Loucy (cell line): ENCODE results near the gene ATAD3C.
A peak's percentile ranks its signal among the peaks of the same experiment; 100 is the strongest.

Source experiments
- H2AFZ ChIP-seq: fragments of 200-600 bp; sonication (generic); 2 replicates; pipeline ENCODE4 v1.6.0; 2016; ENCODE audit warnings: antibody characterized with exemption, mild to moderate bottlenecking, low read length, moderate library complexity
- H3F3A ChIP-seq: fragments of 200-600 bp; 2 replicates; pipeline ENCODE4 v1.6.0; 2016; ENCODE audit warnings: antibody characterized with exemption, low read depth, mild to moderate bottlenecking
- H3K27me3 ChIP-seq: fragments of 200-600 bp; sonication (generic); 2 replicates; pipeline ENCODE4 v1.6.1; 2014; ENCODE audit warnings: low read length, mild to moderate bottlenecking; ENCODE audit not compliant: insufficient read depth, poor library complexity, severe bottlenecking
- H3K36me3 ChIP-seq: fragments of 200-600 bp; sonication (generic); 2 replicates; pipeline ENCODE4 v1.6.1; 2016; ENCODE audit warnings: low read length; ENCODE audit not compliant: insufficient read depth
- H3K4me1 ChIP-seq: fragments of 200-600 bp; sonication (generic); 2 replicates; pipeline ENCODE4 v1.5.1; 2014; ENCODE audit warnings: low read length, mild to moderate bottlenecking; ENCODE audit not compliant: insufficient read depth, poor library complexity, severe bottlenecking
- H3K4me2 ChIP-seq: fragments of 200-600 bp; sonication (generic); 2 replicates; pipeline ENCODE4 v1.6.0; 2014; ENCODE audit warnings: antibody characterized with exemption, low read length, low read depth, mild to moderate bottlenecking; ENCODE audit not compliant: poor library complexity, severe bottlenecking
- H3K4me3 ChIP-seq: fragments of 200-600 bp; sonication (generic); 2 replicates; pipeline ENCODE4 v1.5.1; 2014; ENCODE audit warnings: low read length, mild to moderate bottlenecking, mixed read lengths; ENCODE audit not compliant: poor library complexity, severe bottlenecking
- H3K79me2 ChIP-seq: fragments of 200-600 bp; sonication (generic); 2 replicates; pipeline ENCODE4 v1.6.1; 2014; ENCODE audit warnings: low read length; ENCODE audit not compliant: insufficient read depth
- H3K9ac ChIP-seq: fragments of 200-600 bp; sonication (generic); 2 replicates; pipeline ENCODE4 v1.6.0; 2014; ENCODE audit warnings: mild to moderate bottlenecking, low read depth, low read length, moderate library complexity; ENCODE audit not compliant: poor library complexity, severe bottlenecking
- H3K9me2 ChIP-seq: fragments of 200-600 bp; sonication (generic); replicated peaks from 2 replicates; pipeline ENCODE4 v1.6.1; 2016; ENCODE audit warnings: low read depth, low read length, mixed read lengths
- H3K9me3 ChIP-seq: fragments of 200-600 bp; sonication (generic); 2 replicates; pipeline ENCODE4 v1.6.1; 2014; ENCODE audit warnings: mild to moderate bottlenecking, antibody characterized with exemption, low read length, low read depth; ENCODE audit not compliant: insufficient read depth
- H4K20me1 ChIP-seq: fragments of 200-600 bp; sonication (generic); 2 replicates; pipeline ENCODE4 v1.6.0; 2014; ENCODE audit warnings: antibody characterized with exemption, low read length, mild to moderate bottlenecking; ENCODE audit not compliant: insufficient read depth, poor library complexity, severe bottlenecking
- CTCF ChIP-seq: fragments of 200-600 bp; sonication (generic); conservative IDR thresholded peaks from 2 replicates; pipeline ENCODE4 v1.5.1; 2014; ENCODE audit warnings: mild to moderate bottlenecking, antibody characterized with exemption, low read length
- EZH2phosphoT487 ChIP-seq: fragments of 200-600 bp; IDR thresholded peaks from 2 replicates; pipeline ENCODE4 v1.6.1; 2018; ENCODE audit warnings: antibody characterized with exemption, mild to moderate bottlenecking, moderate library complexity, borderline replicate concordance

The ATAD3C gene

DNA sequence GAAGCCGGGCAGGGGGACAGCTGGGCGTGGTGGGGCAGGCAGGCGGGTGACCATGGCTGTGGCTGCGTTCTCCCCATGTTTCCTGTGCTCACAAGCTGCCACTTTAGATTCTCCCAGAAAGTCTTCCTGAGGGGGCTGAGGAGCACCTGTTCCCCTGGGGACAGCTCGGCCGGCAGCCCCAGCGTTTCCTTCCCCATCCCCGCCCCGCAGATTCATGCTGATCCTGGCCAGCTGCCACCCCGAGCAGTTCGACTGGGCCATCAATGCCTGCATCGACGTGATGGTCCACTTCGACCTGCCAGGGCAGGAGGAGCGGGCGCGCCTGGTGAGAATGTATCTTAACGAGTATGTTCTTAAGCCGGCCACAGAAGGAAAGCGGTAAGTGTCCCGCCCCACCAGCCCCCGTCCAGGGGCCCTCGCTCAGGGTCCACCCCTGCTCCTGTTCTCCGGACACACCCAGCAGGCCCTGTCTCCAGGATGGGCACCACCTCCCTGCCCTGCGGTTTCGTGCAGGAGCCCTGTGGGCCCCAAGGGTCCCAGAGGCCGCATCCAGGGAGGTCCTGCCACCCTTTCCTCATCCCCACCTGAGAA lies 11.1 kb downstream of the ATAD3C start:
- TF ChIP-seq EZH2phosphoT487, result no peak
- no peaks in the 10 kb centered on the region for H3K4me1 ChIP-seq
- H2AFZ ChIP-seq, result no peak overlapping the region
- no peak overlapping the region for H3K9ac ChIP-seq
- no peaks in the 10 kb centered on the region for H3K27me3 ChIP-seq
- H3K4me2 ChIP-seq, result no peak overlapping the region
- H3F3A ChIP-seq, result no peaks in the 10 kb centered on the region
- H3K79me2 ChIP-seq, result no peaks in the 10 kb centered on the region
- H3K9me2 ChIP-seq, result no peaks in the 10 kb centered on the region
- H3K36me3 ChIP-seq, result no peaks in the 10 kb centered on the region
- no peaks in the 10 kb centered on the region for H3K9me3 ChIP-seq
- H3K4me3 ChIP-seq, result no peak overlapping the region
- no peaks in the 10 kb centered on the region for H4K20me1 ChIP-seq

GRCh38 chr1:1461721-1462317 lies 12.3 kb downstream of the ATAD3C start:
- H3K4me3 ChIP-seq, result no peak overlapping the region
- H4K20me1 ChIP-seq, result no peaks in the 10 kb centered on the region
- H3K36me3 ChIP-seq, result no peaks in the 10 kb centered on the region
- H3K9me3 ChIP-seq, result no peaks in the 10 kb centered on the region
- H2AFZ ChIP-seq, result no peak overlapping the region
- no peaks in the 10 kb centered on the region for H3K79me2 ChIP-seq
- H3K4me1 ChIP-seq, result no peaks in the 10 kb centered on the region
- no peaks in the 10 kb centered on the region for H3K9me2 ChIP-seq
- no peak overlapping the region for H3K4me2 ChIP-seq
- no peaks in the 10 kb centered on the region for H3F3A ChIP-seq
- H3K9ac ChIP-seq, result no peak overlapping the region
- no peak for TF ChIP-seq EZH2phosphoT487
- TF ChIP-seq CTCF, result 0 out of 2 replicates have a peak, but pooled peaks have one; percentile 9
- no peaks in the 10 kb centered on the region for H3K27me3 ChIP-seq

DNA sequence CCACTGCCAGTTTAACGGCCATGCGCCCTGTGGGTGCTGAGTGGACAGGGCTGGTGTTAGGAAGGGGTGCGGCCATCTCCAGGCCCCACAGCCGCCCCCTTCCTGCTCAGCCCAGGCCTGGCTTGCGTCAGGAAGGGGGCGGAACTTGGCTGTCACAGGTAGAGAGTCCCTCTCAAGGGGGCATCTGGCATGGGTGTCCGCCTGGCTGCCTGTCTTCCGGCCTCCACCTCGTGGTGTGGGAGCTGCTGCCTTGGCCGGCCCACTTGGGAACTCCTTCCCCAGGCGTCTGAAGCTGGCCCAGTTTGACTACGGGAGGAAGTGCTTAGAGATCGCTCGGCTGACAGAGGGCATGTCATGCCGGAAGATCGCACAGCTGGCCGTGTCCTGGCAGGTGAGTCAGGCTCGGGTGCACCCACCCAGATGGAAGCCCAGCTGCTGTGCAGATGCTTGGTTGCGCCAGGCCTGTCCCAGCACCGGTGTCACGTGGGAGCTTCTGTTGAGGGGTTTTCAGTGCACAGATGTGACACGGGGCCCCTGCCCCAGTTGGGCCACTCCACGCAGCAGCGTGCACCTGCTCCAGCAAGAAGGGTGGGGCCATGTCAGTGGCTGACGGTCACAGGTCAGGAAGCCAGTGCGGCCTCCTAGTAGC lies 13.0 kb downstream of the ATAD3C start:
- Histone ChIP-seq H3K79me2 (no peaks in the 10 kb centered on the region), H2AFZ (no peak overlapping the region), H4K20me1 (no peaks in the 10 kb centered on the region), H3K9me3 (no peaks in the 10 kb centered on the region), H3K4me3 (no peak overlapping the region), H3K36me3 (no peaks in the 10 kb centered on the region), H3K9me2 (no peaks in the 10 kb centered on the region), H3K4me1 (no peaks in the 10 kb centered on the region), H3K9ac (no peak overlapping the region), H3K27me3 (no peaks in the 10 kb centered on the region), H3F3A (no peaks in the 10 kb centered on the region), H3K4me2 (no peak overlapping the region)
- TF ChIP-seq CTCF, result no peak
- TF ChIP-seq EZH2phosphoT487, result no peak
